ENCODE measurements around the gene CILP2. TPM values are rescaled to one million over a fixed set of nuclear protein-coding genes. Genes with fewer than 3 reads are reported as not detected.

CILP2 gene
- total and polyA plus RNA-seq, 4 donors: 0.08 to 0.42 (median 0.09) TPM; not detected in 1

GRCh38 chr19:19500975-19501644 lies 37.0 kb upstream of the CILP2 start:
- Histone ChIP-seq H3K36me3 (ENCODE audit: control insufficient read depth in 4 of 4, insufficient read depth in 3 of 4, low read depth in 1 of 4, low read length in 3 of 4) (peaks cover 16 to 96% (median 52%) of the 10 kb centered on the region in 4 donors), H3K4me3 (ENCODE audit: low read depth in 1 of 3, low read length in 3 of 3) (no peak overlapping the region), H3K4me1 (ENCODE audit: control insufficient read depth in 4 of 4, insufficient read depth in 4 of 4, low read length in 3 of 4) (no peaks in the 10 kb centered on the region), H3K9me3 (ENCODE audit: control insufficient read depth in 4 of 4, low read length in 3 of 4) (no peaks in the 10 kb centered on the region), H3K9ac (ENCODE audit: low read depth in 1 of 2, low read length in 2 of 2) (no peak overlapping the region), H3K27ac (ENCODE audit: low read depth in 1 of 2, low read length in 2 of 2) (no peak overlapping the region), H3K27me3 (ENCODE audit: control insufficient read depth in 4 of 4, insufficient read depth in 4 of 4, low read length in 3 of 4) (no peaks in the 10 kb centered on the region)
- TF ChIP-seq NR2F2 (IDR thresholded peaks at IDR 0.05): no peak
- TF ChIP-seq EGR1 (IDR thresholded peaks at IDR 0.05; ENCODE audit: low read depth in 2 of 2): no peak
- no peak for TF ChIP-seq HNF4A (conservative IDR thresholded peaks at IDR 0.05)
- no peak for TF ChIP-seq FOXA1 (IDR thresholded peaks at IDR 0.05)
- TF ChIP-seq ZBTB33 (IDR thresholded peaks at IDR 0.05): no peak
- no peak for TF ChIP-seq JUND (IDR thresholded peaks at IDR 0.05)
- no peak for TF ChIP-seq CTCF (IDR thresholded peaks at IDR 0.05; ENCODE audit: low read depth, low read length, missing input control)
- TF ChIP-seq YY1 (IDR thresholded peaks at IDR 0.05): no peak
- no peak for TF ChIP-seq MAX (IDR thresholded peaks at IDR 0.05)
- WGBS: 95% methylated on average over 34 of the region's 34 CpGs
- DNase-seq (ENCODE audit: low spot score): no peak

GRCh38 chr19:19501798-19502197 lies 36.3 kb upstream of the CILP2 start:
- no peaks in the 10 kb centered on the region for H3K9me3 ChIP-seq (ENCODE audit: control insufficient read depth in 4 of 4, low read length in 3 of 4)
- 98% methylated on average over 26 of the region's 26 CpGs for WGBS
- peaks cover 21 to 94% (median 52%) of the 10 kb centered on the region in 4 donors for H3K36me3 ChIP-seq (ENCODE audit: control insufficient read depth in 4 of 4, insufficient read depth in 3 of 4, low read depth in 1 of 4, low read length in 3 of 4)
- no peaks in the 10 kb centered on the region for H3K4me1 ChIP-seq (ENCODE audit: control insufficient read depth in 4 of 4, insufficient read depth in 4 of 4, low read length in 3 of 4)
- DNase-seq (ENCODE audit: low spot score): no peak
- H3K9ac ChIP-seq (ENCODE audit: low read depth in 1 of 2, low read length in 2 of 2): no peak overlapping the region
- no peak overlapping the region for H3K27ac ChIP-seq (ENCODE audit: low read depth in 1 of 2, low read length in 2 of 2)
- TF ChIP-seq REST (IDR thresholded peaks at IDR 0.05) (no peak), YY1 (IDR thresholded peaks at IDR 0.05) (no peak), TAF1 (conservative IDR thresholded peaks at IDR 0.05) (no peak), HNF4A (conservative IDR thresholded peaks at IDR 0.05) (no peak), HNF4G (IDR thresholded peaks at IDR 0.05) (no peak), SP1 (IDR thresholded peaks at IDR 0.05) (no peak), EGR1 (IDR thresholded peaks at IDR 0.05; ENCODE audit: low read depth in 2 of 2) (no peak), MAX (IDR thresholded peaks at IDR 0.05) (no peak), CTCF (IDR thresholded peaks at IDR 0.05; ENCODE audit: low read depth, low read length, missing input control) (no peak), RAD21 (IDR thresholded peaks at IDR 0.05) (no peak), RXRA (IDR thresholded peaks at IDR 0.05) (no peak), GABPA (IDR thresholded peaks at IDR 0.05 in 1 of 2, conservative IDR thresholded peaks at IDR 0.05 in 1 of 2) (no peak), FOXA2 (IDR thresholded peaks at IDR 0.05) (no peak)
- TF ChIP-seq, protein P1, sequence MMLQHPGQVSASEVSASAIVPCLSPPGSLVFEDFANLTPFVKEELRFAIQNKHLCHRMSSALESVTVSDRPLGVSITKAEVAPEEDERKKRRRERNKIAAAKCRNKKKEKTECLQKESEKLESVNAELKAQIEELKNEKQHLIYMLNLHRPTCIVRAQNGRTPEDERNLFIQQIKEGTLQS (IDR thresholded peaks at IDR 0.05): no peak
- no peaks in the 10 kb centered on the region for H3K27me3 ChIP-seq (ENCODE audit: control insufficient read depth in 4 of 4, insufficient read depth in 4 of 4, low read length in 3 of 4)
- no peak overlapping the region for H3K4me3 ChIP-seq (ENCODE audit: low read depth in 1 of 3, low read length in 3 of 3)

All from liver (tissue), 9 donors.